Activated CD4-positive, alpha-beta T cell treated with anti-CD3 and anti-CD28 coated beads, Interleukin-10, Interleukin-2, amounts not matched to agents 100 ng/mL and 50 ng/mL, durations not matched to agents 16 hours and 8 hours (primary cell): ENCODE data around the gene TIAM2.
A peak's percentile ranks its signal among the peaks of the same experiment; 100 is the strongest.
"Not testable (repeated sequence)": the region's sequence is repeated elsewhere in the genome, so short reads cannot be mapped to it uniquely, and the experiment has no call there.

Experiments used
- DNase-seq: peaks from one replicate; pipeline ENCODE4 v3.0.0-alpha.2; 2020

TIAM2 gene

GRCh38 chr6:155064303-155064702, 69.2 kb downstream of the TIAM2 start:
- no peak for DNase-seq

- no peak for DNase-seq
These were observed 71.2 kb downstream of the TIAM2 start for GRCh38 chr6:155066361-155066760.

- no peak for DNase-seq
These were observed 72.0 kb downstream of the TIAM2 start for GRCh38 chr6:155066921-155067680.

GRCh38 chr6:155067956-155068615, 73.0 kb downstream of the TIAM2 start:
- no peak for DNase-seq

- no peak for DNase-seq
These were observed 74.4 kb downstream of the TIAM2 start for GRCh38 chr6:155069543-155069942.

GRCh38 chr6:155075930-155076695, 81.0 kb downstream of the TIAM2 start:
- peak; percentile 16 for DNase-seq

- no peak for DNase-seq
These were observed 82.2 kb downstream of the TIAM2 start for GRCh38 chr6:155077331-155077730.

GRCh38 chr6:155077784-155078183, 82.7 kb downstream of the TIAM2 start:
- no peak for DNase-seq

- peak; percentile 31 for DNase-seq
These were observed 83.2 kb downstream of the TIAM2 start for GRCh38 chr6:155078331-155078745.

- DNase-seq, result peak; percentile 66
These were observed 84.9 kb downstream of the TIAM2 start for GRCh38 chr6:155079985-155080452.

GRCh38 chr6:155080881-155081845, 86.0 kb downstream of the TIAM2 start:
- no peak for DNase-seq

- DNase-seq, result no peak
These were observed 89.5 kb downstream of the TIAM2 start for GRCh38 chr6:155084431-155085123.

- DNase-seq, result no peak
These were observed 90.6 kb downstream of the TIAM2 start for GRCh38 chr6:155085582-155086257.

GRCh38 chr6:155088856-155089255, 93.7 kb downstream of the TIAM2 start:
- DNase-seq, result no peak

- DNase-seq, result no peak
These were observed 94.6 kb downstream of the TIAM2 start for GRCh38 chr6:155089746-155090145.

- no peak for DNase-seq
These were observed 95.1 kb downstream of the TIAM2 start for GRCh38 chr6:155090166-155090565.

GRCh38 chr6:155091756-155092155, 96.6 kb downstream of the TIAM2 start:
- no peak for DNase-seq

GRCh38 chr6:155093430-155093829, 98.3 kb downstream of the TIAM2 start:
- peak; percentile 61 for DNase-seq

GRCh38 chr6:155100087-155100486, 105.0 kb downstream of the TIAM2 start:
- no peak for DNase-seq

GRCh38 chr6:155100591-155100990, 105.5 kb downstream of the TIAM2 start:
- DNase-seq, result no peak

GRCh38 chr6:155103083-155103645, 108.0 kb downstream of the TIAM2 start:
- DNase-seq, result not testable (repeated sequence)
